Left renal pelvis (tissue), 4 donors: ENCODE measurements around the gene PEAK1. TPM values are rescaled to one million over a fixed set of nuclear protein-coding genes. Genes with fewer than 3 reads are reported as not detected.
A peak's percentile ranks its signal among the peaks of the same experiment; 100 is the strongest.

Experiments used
- DNase-seq, 4 donors: peaks; one replicate each; pipeline ENCODE4 v3.0.0-alpha.2; 2013; ENCODE audit warnings: low read depth in 4 of 4, low spot score in 3 of 4
- polyA plus RNA-seq, 4 donors: library from polyadenylated mRNA; unstranded; fragments of 120-200 nt; gene quantifications; one replicate each; pipeline ENCODE4 v1.2.1, GENCODE V29; 2013; ENCODE audit not compliant: insufficient read length in 4 of 4

Gene PEAK1
- polyA plus RNA-seq: 10 to 100 TPM; 31.8 to 41.7 (median 32.5) TPM

GRCh38 chr15:77419836-77420609 lies at the start of gene PEAK1:
PEAK1 (minus strand) TSS chr15:77420104; CDS start chr15:77181926, 238,178 bp downstream.
- peak; percentile 97 to 99 (median 98) for DNase-seq

GRCh38 chr15:77468896-77469295 lies 49.0 kb upstream of the PEAK1 start:
- no peak for DNase-seq

GRCh38 chr15:77466521-77466920 lies 46.6 kb upstream of the PEAK1 start:
- DNase-seq: no peak

- DNase-seq: no peak
Measured at GRCh38 chr15:77464129-77464865, 44.4 kb upstream of the PEAK1 start.

GRCh38 chr15:77461486-77461885 lies 41.6 kb upstream of the PEAK1 start:
- DNase-seq: no peak

- no peak for DNase-seq
Measured at GRCh38 chr15:77459031-77459430, 39.1 kb upstream of the PEAK1 start.

- DNase-seq: no peak
Measured at GRCh38 chr15:77457905-77458265, 38.0 kb upstream of the PEAK1 start.

GRCh38 chr15:77457191-77457904 lies 37.4 kb upstream of the PEAK1 start:
- no peak for DNase-seq

GRCh38 chr15:77456746-77457145 lies 36.8 kb upstream of the PEAK1 start:
- no peak for DNase-seq

GRCh38 chr15:77455696-77456321 lies 35.9 kb upstream of the PEAK1 start:
- DNase-seq: peak in 3 of 4 donors; percentile 20 to 51 (median 29)

- DNase-seq: no peak
Measured at GRCh38 chr15:77454951-77455350, 35.0 kb upstream of the PEAK1 start.

- no peak for DNase-seq
Measured at GRCh38 chr15:77454265-77454664, 34.4 kb upstream of the PEAK1 start.

GRCh38 chr15:77446840-77447390 lies 27.0 kb upstream of the PEAK1 start:
- no peak for DNase-seq

- no peak for DNase-seq
Measured at GRCh38 chr15:77440378-77440999, 20.6 kb upstream of the PEAK1 start.

GRCh38 chr15:77437264-77437663 lies 17.4 kb upstream of the PEAK1 start:
- DNase-seq: no peak

GRCh38 chr15:77436822-77437221 lies 16.9 kb upstream of the PEAK1 start:
- no peak for DNase-seq

- DNase-seq: no peak
Measured at GRCh38 chr15:77430652-77431051, 10.7 kb upstream of the PEAK1 start.

GRCh38 chr15:77430213-77430612 lies 10.3 kb upstream of the PEAK1 start:
- DNase-seq: no peak

- no peak for DNase-seq
Measured at GRCh38 chr15:77426871-77427270, 7.0 kb upstream of the PEAK1 start.

- DNase-seq: no peak
Measured at GRCh38 chr15:77426377-77426776, 6.5 kb upstream of the PEAK1 start.
